Fibroblast of the conjunctiva (primary cell): Measurements from ENCODE around the gene MAN2C1.

Experiments used
- DNase-seq: peaks from one replicate; pipeline ENCODE4 v3.0.0-alpha.2; 2010; ENCODE audit warnings: low read depth

Gene MAN2C1

DNA sequence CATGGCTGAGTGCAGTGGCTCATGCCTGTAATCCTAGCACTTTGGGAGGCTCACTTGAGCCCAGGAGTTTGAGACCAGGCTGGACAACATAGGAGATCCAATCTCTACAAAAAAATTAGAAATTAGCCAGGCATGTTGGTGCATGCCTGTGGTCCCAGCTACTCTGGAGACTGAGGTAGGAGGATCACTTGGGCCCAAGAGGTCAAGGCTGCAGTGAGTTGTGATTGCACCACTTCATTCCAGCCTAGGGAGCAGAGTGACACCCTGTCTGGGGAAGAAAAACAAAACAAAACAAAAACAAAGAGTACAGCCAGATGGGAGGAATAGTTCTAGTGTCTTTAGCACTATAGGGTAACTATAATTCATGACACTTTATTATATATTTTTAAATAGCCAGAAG, 58.7 kb downstream of the MAN2C1 start:
- DNase-seq = no peak

DNA sequence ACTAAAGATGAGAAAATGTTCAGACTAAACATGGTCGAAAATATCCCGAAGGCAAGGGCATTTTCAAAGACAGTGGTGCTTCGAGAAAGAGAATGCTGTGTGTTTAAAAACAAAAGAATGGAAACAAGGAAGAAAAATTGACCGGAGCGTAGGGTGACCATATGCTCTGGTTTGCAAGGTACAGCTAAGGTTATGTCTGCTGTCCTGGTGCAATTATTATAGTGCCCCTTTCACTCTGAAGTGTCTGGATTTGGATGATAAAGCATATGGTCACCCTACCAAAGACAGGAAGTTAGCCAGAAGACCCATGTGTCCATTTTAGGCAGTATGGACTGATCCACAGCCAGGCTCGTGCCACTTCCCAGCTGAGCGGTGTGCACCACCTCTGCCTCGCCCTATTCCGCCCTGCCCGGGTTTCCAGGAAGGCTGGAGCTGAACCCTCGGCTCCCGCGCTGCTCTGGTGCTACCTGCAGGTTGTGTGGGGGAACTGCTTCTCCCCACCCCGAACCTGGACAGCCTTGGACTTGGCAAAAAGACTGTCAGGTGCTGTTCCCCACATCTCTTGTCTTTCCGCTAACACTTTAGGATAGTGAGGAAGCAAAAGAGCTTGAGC, 60.5 kb downstream of the MAN2C1 start:
- DNase-seq = peak; percentile 3

DNA sequence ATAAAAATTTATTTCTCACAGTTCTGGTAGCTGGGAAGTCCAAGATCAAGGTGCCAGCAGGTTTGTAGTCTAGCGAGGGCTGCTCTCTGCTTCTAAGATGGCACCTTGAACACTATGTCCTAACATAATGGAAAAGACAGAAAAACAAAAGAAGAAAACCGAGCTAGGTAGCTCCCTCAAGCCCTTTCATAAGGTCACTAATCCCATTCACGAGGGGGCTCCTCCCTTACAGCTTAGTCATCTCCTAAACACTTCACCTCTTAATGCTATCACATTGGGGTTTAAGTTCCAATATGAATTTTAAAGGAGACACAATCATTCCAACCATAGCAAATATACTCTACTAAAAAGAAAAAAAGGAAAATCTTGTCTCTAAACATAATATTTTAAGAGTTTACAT, 62.2 kb downstream of the MAN2C1 start:
- no peak for DNase-seq
